Coronary artery (tissue), 2 donors: Measurements from ENCODE around the gene CDK6.

Experiments used
- DNase-seq: peaks from one replicate; pipeline ENCODE4 v3.0.0-alpha.2; 2017; ENCODE audit warnings: low spot score
- H3K27ac ChIP-seq, 2 donors: fragments of 200-600 bp; sonication (generic); one replicate each; pipeline ENCODE4 v1.5.1; 2016 to 2019
- H3K4me3 ChIP-seq: fragments of 200-600 bp; sonication (generic); 2 replicates; pipeline ENCODE4 v1.5.1; 2016; ENCODE audit warnings: mild to moderate bottlenecking, moderate library complexity
- CTCF ChIP-seq: fragments of 200-600 bp; sonication (generic); IDR thresholded peaks from one replicate; pipeline ENCODE4 v1.5.1; 2019; ENCODE audit warnings: antibody characterized with exemption

CDK6 gene

GRCh38 chr7:92720604-92721350 lies 115.6 kb downstream of the CDK6 start:
- no peak overlapping the region for H3K4me3 ChIP-seq
- H3K27ac ChIP-seq = peak overlapping the region in 1 of 2 donors; percentile 5
- no peak for DNase-seq
- TF ChIP-seq CTCF = no peak

GRCh38 chr7:92717993-92718716 lies 118.2 kb downstream of the CDK6 start:
- Histone ChIP-seq H3K4me3 (peak overlapping the region; percentile 80), H3K27ac (peak overlapping the region; percentile 89 to 96)
- TF ChIP-seq CTCF = no peak
- peak; percentile 79 for DNase-seq

- H3K4me3 ChIP-seq = peak overlapping the region; percentile 80
- H3K27ac ChIP-seq = peak overlapping the region; percentile 89 to 96
- DNase-seq = no peak
- no peak for TF ChIP-seq CTCF
These were observed 118.8 kb downstream of the CDK6 start for GRCh38 chr7:92717623-92717992.

GRCh38 chr7:92716825-92717580 lies 119.4 kb downstream of the CDK6 start:
- H3K27ac ChIP-seq = peak overlapping the region; percentile 89 to 96

GRCh38 chr7:92715963-92716362 lies 120.4 kb downstream of the CDK6 start:
- TF ChIP-seq CTCF = no peak
- no peak for DNase-seq
- peak overlapping the region in 1 of 2 donors; percentile 45 for H3K27ac ChIP-seq
- H3K4me3 ChIP-seq = no peak overlapping the region

More at GRCh38 chr7:92716825-92717580, 119.4 kb downstream of the CDK6 start:
- TF ChIP-seq CTCF = no peak
- DNase-seq = no peak
- peak overlapping the region; percentile 80 for H3K4me3 ChIP-seq

GRCh38 chr7:92714767-92715166 lies 121.6 kb downstream of the CDK6 start:
- DNase-seq = no peak
- TF ChIP-seq CTCF = no peak
- H3K4me3 ChIP-seq = no peak overlapping the region
- peak overlapping the region in 1 of 2 donors; percentile 26 for H3K27ac ChIP-seq
